Stimulated activated CD4-positive, alpha-beta T cell treated with anti-CD3 and anti-CD28 coated beads, Interleukin-4, amount 100 ng/mL, for 48 hours (primary cell): ENCODE results near the gene DNMT3L.
"Not testable (repeated sequence)": the region's sequence is repeated elsewhere in the genome, so short reads cannot be mapped to it uniquely, and the experiment has no call there.

Experiments used
- DNase-seq, 2 donors: peaks; one replicate each; pipeline ENCODE4 v3.0.0-alpha.2; 2020; ENCODE audit warnings: low read depth in 2 of 2

The DNMT3L gene

GRCh38 chr21:44295163-44295573 is 33.5 kb upstream of the DNMT3L start:
- no peak for DNase-seq

- no peak for DNase-seq
Observed at GRCh38 chr21:44294391-44295162, 32.9 kb upstream of the DNMT3L start.

DNA sequence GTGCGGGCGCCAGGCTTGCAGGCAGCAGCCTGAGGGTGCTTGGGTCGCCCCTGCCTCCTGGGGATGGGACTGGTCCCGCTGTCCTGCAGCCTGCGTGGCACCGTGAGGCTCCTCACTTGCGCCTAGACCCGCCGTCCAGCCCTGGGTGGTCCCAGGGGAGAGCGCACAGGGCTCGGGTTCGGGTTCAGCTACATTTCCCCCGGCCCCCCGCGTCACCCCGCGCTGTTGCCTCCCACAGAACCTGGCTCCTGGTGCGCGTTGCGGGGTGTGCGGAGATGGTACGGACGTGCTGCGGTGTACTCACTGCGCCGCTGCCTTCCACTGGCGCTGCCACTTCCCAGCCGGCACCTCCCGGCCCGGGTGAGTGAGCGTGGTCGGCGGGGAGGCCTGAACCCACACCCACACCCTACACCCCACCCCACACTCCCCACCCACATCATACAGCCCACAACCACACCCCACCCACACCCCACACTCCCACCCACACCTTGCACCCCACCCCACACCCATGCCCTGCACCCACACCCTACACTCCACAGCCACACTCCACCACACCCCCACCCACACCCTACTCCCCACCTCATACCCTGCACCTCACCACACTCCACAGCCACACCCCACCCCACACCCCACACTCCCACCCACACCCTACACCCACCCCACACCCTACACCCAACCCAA is 32.0 kb upstream of the DNMT3L start:
- DNase-seq = no peak

GRCh38 chr21:44292812-44293195 is 31.1 kb upstream of the DNMT3L start:
- DNase-seq = no peak

GRCh38 chr21:44291936-44292811 is 30.5 kb upstream of the DNMT3L start:
- no peak for DNase-seq

DNA sequence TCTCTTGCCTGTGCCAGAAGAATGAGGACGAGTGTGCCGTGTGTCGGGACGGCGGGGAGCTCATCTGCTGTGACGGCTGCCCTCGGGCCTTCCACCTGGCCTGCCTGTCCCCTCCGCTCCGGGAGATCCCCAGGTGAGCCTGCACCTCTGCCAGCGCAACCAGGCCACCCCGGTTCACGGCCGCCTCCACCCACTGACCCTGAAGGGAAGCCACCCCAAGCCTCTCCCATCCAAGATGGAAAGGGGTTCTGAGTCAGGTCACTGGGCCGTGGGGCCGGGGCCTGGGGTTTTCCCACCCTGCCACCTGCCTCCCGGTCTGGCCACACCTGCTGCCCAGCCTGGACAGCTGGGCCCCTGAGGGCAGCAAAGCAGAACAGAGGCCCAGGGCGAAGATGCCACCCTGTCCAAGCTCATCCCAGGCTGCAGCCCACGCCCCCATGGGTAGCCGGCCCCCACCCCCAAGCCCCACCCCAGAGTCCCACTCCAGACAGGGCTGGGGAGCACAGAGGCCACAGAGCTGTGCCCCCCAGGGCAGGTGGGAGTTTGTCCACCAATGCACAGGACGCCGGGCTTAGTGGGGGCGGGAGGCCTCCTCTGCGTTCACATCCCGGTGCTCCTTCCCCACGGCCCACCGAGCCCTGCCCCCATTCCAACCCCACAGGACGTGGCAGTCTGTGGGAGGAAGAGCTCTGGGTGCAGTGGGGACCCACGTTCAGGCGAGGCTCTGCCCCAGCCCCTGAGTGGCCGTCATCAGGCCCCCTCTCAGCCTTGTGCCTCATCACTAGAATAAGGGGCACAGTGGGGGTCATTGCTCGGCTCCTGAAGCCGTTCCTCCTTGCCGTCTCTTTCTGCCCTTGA is 29.6 kb upstream of the DNMT3L start:
- no peak for DNase-seq

DNA sequence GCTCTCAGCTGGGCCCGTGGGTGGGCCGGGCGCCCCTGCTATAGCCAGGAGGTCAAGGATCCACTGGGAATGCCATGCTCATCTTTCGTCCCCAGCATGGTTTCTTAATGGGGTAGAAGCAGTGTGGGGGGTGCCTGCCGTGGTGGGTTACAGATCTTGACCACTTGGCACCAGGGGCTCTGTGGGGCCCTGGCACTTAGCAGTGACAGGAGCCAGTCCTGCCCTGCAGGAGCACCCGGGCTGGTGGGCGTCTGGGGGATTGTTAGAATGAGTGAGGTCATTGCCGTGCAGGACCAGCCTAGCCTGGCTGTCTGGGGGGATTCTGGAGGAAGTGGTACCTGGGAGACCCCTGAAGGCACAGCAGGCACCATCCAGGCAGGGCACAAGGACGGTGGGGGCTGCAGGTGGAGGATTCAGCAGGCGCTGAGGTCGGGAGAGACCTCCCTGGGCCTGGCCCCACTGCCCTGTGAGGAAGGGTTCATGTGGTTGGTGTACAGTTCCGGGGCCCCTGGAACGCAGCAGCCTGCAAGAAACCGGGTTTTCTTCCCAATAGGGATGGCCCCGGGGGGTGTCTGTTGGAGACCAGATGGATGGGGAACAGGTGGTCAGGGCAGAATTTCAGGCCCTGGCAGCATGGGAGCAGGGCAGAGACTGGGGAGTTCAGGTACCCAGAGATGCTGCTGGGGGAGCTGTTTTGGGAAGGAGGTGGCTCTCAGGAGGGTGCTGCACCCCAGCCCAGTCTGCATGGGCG is 28.8 kb upstream of the DNMT3L start:
- no peak for DNase-seq

- no peak for DNase-seq
Observed at GRCh38 chr21:44289381-44290010, 27.8 kb upstream of the DNMT3L start.

DNA sequence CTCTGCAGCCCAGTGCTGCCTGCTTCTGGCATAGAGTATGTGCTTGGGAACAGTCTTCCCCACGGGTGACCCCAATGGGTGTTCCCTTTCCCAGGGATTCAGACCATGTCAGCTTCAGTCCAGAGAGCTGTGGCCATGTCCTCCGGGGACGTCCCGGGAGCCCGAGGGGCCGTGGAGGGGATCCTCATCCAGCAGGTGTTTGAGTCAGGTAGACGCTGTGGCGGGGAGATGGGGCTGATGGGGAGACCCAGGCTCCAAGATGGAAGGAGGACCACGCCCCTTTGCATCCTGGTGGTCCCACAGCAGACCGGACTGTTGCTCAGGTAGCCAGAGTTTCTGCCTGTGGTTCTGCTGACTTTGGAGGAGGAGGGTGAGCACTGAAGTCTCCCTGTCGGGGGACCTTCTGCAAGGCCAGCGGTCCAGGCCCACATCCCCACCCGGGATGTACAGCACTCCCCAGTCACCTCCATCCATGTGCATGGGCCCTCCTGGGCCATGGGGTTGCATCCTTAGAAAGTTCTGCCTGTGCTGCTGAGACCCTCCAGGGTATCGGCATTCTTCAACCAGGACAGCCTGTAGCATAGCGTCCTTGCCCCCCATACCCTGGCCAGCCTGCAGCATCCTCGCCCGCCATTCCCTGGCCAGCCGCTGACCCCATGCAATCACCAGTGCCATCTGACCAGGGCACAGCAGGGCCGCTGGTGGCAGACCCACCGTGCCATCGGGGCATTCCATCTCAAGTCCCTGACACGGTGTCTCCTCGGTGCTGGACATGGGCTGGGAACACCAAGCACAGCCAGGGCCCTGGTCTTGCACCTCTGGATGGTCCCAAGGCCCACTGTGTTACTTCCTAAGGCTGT is 26.8 kb upstream of the DNMT3L start:
- no peak for DNase-seq

GRCh38 chr21:44286716-44287632 is 25.3 kb upstream of the DNMT3L start:
- DNase-seq = no peak

DNA sequence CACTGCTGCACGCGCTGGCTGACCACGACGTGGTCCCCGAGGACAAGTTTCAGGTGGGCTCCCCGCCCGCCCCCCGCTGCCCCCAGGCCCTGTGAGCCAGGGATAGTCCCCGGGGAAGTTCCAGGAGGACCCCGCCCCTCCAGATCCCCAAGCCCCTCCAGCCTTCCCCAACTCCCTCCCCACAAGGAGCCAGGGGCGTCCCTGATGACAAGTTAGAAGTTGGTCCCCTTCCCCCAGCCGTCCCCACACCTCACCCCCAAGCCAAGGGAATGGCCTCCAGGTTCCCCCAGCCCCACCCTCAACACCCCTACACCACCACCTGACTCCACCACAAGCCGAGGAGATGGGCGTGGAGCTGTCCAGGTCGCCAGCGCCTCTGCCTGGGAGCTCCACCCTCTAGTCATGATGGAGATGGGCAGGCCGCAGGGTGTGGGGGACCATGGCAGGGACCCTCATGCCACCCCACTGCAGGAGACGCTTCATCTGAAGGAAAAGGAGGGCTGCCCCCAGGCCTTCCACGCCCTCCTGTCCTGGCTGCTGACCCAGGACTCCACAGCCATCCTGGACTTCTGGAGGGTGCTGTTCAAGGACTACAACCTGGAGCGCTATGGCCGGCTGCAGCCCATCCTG is 24.5 kb upstream of the DNMT3L start:
- DNase-seq = no peak

DNA sequence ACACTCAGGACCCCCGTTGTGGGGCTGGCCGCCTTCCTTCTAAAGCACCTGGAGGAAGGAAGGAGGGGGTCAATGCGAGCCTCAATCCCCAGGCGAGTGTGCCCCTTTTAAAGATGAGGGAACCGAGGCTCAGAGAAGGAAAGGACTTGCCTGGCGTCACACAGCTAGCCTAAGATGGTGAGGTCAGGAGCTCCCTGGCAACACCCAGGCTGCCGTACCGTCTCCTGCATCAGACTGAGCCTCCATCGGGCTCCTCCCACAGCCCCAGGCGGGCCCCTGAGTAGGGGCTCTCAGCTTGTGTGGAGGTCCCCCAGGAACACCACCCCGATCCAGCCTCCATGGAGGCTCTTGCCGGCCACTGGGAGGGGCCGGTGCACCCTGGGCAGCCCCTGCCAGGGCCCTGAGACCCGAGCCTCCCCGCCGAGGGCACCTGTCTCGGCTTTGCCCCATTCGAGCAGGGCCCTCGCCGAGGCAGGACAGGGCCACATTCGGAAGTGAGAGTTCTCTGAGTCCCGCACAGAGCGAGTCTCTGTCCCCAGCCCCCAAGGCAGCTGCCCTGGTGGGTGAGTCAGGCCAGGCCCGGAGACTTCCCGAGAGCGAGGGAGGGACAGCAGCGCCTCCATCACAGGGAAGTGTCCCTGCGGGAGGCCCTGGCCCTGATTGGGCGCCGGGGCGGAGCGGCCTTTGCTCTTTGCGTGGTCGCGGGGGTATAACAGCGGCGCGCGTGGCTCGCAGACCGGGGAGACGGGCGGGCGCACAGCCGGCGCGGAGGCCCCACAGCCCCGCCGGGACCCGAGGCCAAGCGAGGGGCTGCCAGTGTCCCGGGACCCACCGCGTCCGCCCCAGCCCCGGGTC is 23.7 kb upstream of the DNMT3L start, which contains the start of gene AIRE:
TSS of gene AIRE (plus strand) at position 739 of the 855 bp plus-strand sequence. CDS start 131 bp downstream, outside the sequence.
- no peak for DNase-seq

DNA sequence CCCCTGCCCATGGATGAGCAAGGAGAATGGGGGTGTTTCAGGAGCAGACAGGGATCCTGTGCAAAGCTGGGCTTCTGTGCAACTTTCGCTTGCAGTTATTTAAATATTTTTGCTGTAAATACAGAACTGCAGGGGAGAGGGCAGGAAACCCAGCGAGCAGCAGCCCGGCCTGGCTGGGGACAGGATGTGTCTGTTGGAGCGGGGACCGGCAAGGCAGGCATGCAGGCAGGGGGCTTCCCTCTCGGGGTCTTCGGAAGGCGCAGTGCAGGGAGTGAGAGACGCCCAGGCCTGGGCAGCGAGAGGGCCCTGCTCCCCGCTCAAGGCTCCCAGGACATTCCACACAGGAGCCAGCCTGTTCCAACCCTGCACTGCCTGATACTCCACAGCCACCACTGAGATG is 22.3 kb upstream of the DNMT3L start:
- DNase-seq = no peak

- DNase-seq = not testable (repeated sequence)
Observed at GRCh38 chr21:44283211-44283785, 21.6 kb upstream of the DNMT3L start.

- DNase-seq = no peak
Observed at GRCh38 chr21:44282370-44282769, 20.7 kb upstream of the DNMT3L start.

DNA sequence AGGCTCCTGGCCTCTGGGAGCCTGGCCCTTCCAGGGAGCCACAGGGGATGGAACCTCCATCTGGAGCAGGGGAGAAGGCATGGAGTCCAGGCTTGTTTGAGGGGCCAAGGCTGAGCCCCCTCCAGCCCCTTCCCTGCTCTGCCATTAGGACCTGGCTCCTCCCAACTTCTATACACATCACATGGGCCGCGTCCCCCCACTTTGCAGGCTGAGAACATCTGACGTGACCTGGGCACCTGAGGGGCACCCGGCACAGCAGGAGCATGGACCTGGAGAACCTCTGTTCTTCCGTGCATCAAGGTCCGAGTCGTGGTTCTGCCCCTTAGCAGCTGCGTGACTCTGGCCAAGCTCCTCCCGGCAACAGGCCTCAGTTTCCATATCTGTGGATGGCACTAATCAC is 20.1 kb upstream of the DNMT3L start:
- no peak for DNase-seq
